Measurements from ENCODE around the gene WDR59. TPM values are rescaled to one million over a fixed set of nuclear protein-coding genes. Genes with fewer than 3 reads are reported as not detected.
A peak's percentile ranks its signal among the peaks of the same experiment; 100 is the strongest.

The WDR59 gene
- total and polyA plus RNA-seq, 2 of the 4 experiments (the other 2 are of a cell fraction), result 29.4 to 44.6 TPM

- Histone ChIP-seq H4K91ac (ENCODE audit: insufficient read depth, low read depth, low read length) (peak overlapping the region; percentile 80), H3K9me1 (ENCODE audit: insufficient read depth, low read length) (peaks cover 11% of the 10 kb centered on the region; the same call in 1 of the 2 replicates), H4K8ac (ENCODE audit: low read depth in 2 of 2, low read length in 2 of 2) (peak overlapping the region; percentile 44 to 64; a peak in 3 of 4 replicates), H3K27me3 (ENCODE audit: control insufficient read depth, insufficient read depth, low read length) (no peaks in the 10 kb centered on the region), H3K4me3 (ENCODE audit: insufficient read depth, low read depth, low read length) (no peak overlapping the region), H3K23ac (ENCODE audit: low read depth, low read length) (peak overlapping the region; percentile 22; the same call in 1 of the 2 replicates), H2AK5ac (ENCODE audit: low read depth, low read length) (peak overlapping the region; percentile 96), H3K4ac (ENCODE audit: low read depth, low read length) (peak overlapping the region; percentile 78), H3K79me1 (ENCODE audit: low read depth in 1 of 2, low read length in 2 of 2) (peaks cover 32 to 69% of the 10 kb centered on the region in 2 experiments), H2BK20ac (ENCODE audit: low read depth, low read length) (peak overlapping the region; percentile 72; the same call in 1 of the 2 replicates), H2BK15ac (ENCODE audit: low read depth, low read length) (peak overlapping the region; percentile 79; the same call in 1 of the 3 replicates), H2BK5ac (ENCODE audit: low read depth, low read length, poor library complexity, severe bottlenecking) (peak overlapping the region; percentile 81), H2AFZ (replicated peaks; ENCODE audit: low read length, poor library complexity) (no peak overlapping the region), H3K36me3 (ENCODE audit: control insufficient read depth, insufficient read depth, low read length) (no peaks in the 10 kb centered on the region), H3K18ac (ENCODE audit: low read depth, low read length) (peak overlapping the region; percentile 91; the same call in 1 of the 2 replicates), H3K4me2 (ENCODE audit: low read depth, low read length) (no peak overlapping the region), H3K56ac (ENCODE audit: extremely low read depth, insufficient read depth, low read length) (no peak overlapping the region), H3K27ac (ENCODE audit: insufficient read depth, low read length) (peak overlapping the region; percentile 80), H2AK9ac (replicated peaks; ENCODE audit: low read depth, low read length, poor library complexity) (no peak overlapping the region), H3K4me1 (ENCODE audit: control insufficient read depth, insufficient read depth, low read length) (peaks cover 26% of the 10 kb centered on the region), H3K9me3 (ENCODE audit: control insufficient read depth, insufficient read depth, low read length) (no peaks in the 10 kb centered on the region), H3K14ac (replicated peaks; ENCODE audit: low read depth, low read length) (no peak overlapping the region; the same call in 1 of the 2 replicates), H4K20me1 (ENCODE audit: insufficient read depth, low read length) (peaks cover 9% of the 10 kb centered on the region; the same call in 1 of the 2 replicates), H3K9ac (ENCODE audit: low read depth, low read length) (no peak overlapping the region), H2BK120ac (ENCODE audit: low read depth, low read length) (peak overlapping the region; percentile 84), H4K5ac (ENCODE audit: low read depth, low read length) (peak overlapping the region; percentile 86; the same call in 1 of the 2 replicates)
- TF ChIP-seq FOS (IDR thresholded peaks at IDR 0.05; ENCODE audit: low read depth, low read length) (no peak), RCOR1 (IDR thresholded peaks at IDR 0.05; ENCODE audit: insufficient replicate concordance, low read length) (no peak), CTCF (conservative IDR thresholded peaks at IDR 0.05; ENCODE audit: low read depth, low read length) (no peak), MAFK (IDR thresholded peaks at IDR 0.05; ENCODE audit: low read depth, low read length) (no peak), MXI1 (IDR thresholded peaks at IDR 0.05; ENCODE audit: borderline replicate concordance, low read depth, low read length) (no peak), BHLHE40 (IDR thresholded peaks at IDR 0.05; ENCODE audit: low read depth, low read length) (no peak), RAD21 (IDR thresholded peaks at IDR 0.05; ENCODE audit: low read length) (no peak), CEBPB (IDR thresholded peaks at IDR 0.05; ENCODE audit: low read depth, low read length) (no peak), ELK1 (IDR thresholded peaks at IDR 0.05; ENCODE audit: borderline replicate concordance, low read depth, low read length) (no peak), CHD1 (IDR thresholded peaks at IDR 0.05; ENCODE audit: low read depth, low read length) (no peak)
- no CpG with 5 or more reads among the region's 2 CpGs for WGBS, 2 experiments (ENCODE audit: extremely low coverage in 2 of 2, insufficient read length in 1 of 2)
- dilution Hi-C loops (cut with HindIII; ENCODE audit: low sequenced_read_pairs, unreplicated experiment) (no loop called here), intact Hi-C loops (cut with micrococcal nuclease) (loop anchor here (2.0 kb wide), 1 partner anchor 28 kb away; the partner anchor contains the start of gene ZNRF1), in situ Hi-C loops (cut with MboI; ENCODE audit: low sequenced_read_pairs) (no loop called here)
- POLR2A ChIA-PET (ENCODE audit: unreplicated experiment), result no interaction called here
- no peak for ATAC-seq (ENCODE audit: low read depth)
- BruUV-seq (replicated peaks), result no TSS peak
- DNase-seq, result no peak
- CTCF ChIA-PET, result interaction anchor here (2.2 kb wide), 1 partner anchor 84 kb away, joined by 5 read pairs; no protein-coding TSS in a partner anchor
Measured at GRCh38 chr16:75026892-75027391, 42.0 kb upstream of the WDR59 start.

All from IMR-90 (cell line).